ENCODE measurements around the gene USP10. TPM values are rescaled to one million over a fixed set of nuclear protein-coding genes. Genes with fewer than 3 reads are reported as not detected.
A peak's percentile ranks its signal among the peaks of the same experiment; 100 is the strongest.
"Not testable (repeated sequence)": the region's sequence is repeated elsewhere in the genome, so short reads cannot be mapped to it uniquely, and the experiment has no call there.

Gene USP10
- polyA plus RNA-seq, 2 of the 4 experiments (the other 2 are of a cell fraction): 61.5 to 93.5 TPM

- WGBS (ENCODE audit: missing lambda C conversion rate): 72% methylated on average over 6 of the region's 6 CpGs
- Histone ChIP-seq H3K27ac (no peak overlapping the region), H3K4me3 (no peak overlapping the region), H3K4me2 (no peak overlapping the region), H3K9me3 (no peaks in the 10 kb centered on the region), H3K4me1 (no peaks in the 10 kb centered on the region)
- TF ChIP-seq HOXB5 (CRISPR knock-in tag; IDR thresholded peaks at IDR 0.05) (no peak), ESRRA (IDR thresholded peaks at IDR 0.05; ENCODE audit: borderline replicate concordance, low read length) (no peak), MAZ (IDR thresholded peaks at IDR 0.05; ENCODE audit: borderline replicate concordance, low read depth, low read length) (no peak), NR3C1 (IDR thresholded peaks at IDR 0.05) (no peak), CTCF (IDR thresholded peaks at IDR 0.05) (no peak), MAX (IDR thresholded peaks at IDR 0.05) (no peak), CBX8 (IDR thresholded peaks at IDR 0.05) (no peak), CHD2 (IDR thresholded peaks at IDR 0.05; ENCODE audit: low read length, partially characterized antibody) (no peak), TFCP2L1 (CRISPR knock-in tag; IDR thresholded peaks at IDR 0.05) (no peak), BCL3 (IDR thresholded peaks at IDR 0.05) (no peak)
- FAIRE-seq (no peak), DNase-seq (ENCODE audit: low read depth in 1 of 2, low spot score in 1 of 2) (no peak), ATAC-seq (no peak)
- CTCF ChIA-PET: interaction anchor here (0.8 to 4.5 kb wide), 3 partner anchors 21 to 186 kb away, joined by 3 to 27 read pairs (median 4); no protein-coding TSS in a partner anchor
- POLR2A ChIA-PET: no interaction called here
Measured at GRCh38 chr16:84692451-84693214, 7.2 kb upstream of the USP10 start.

GRCh38 chr16:84693869-84694268 lies 5.9 kb upstream of the USP10 start:
- H3K4me3 ChIP-seq; FAIRE-seq; DNase-seq (ENCODE audit: low read depth in 1 of 2, low spot score in 1 of 2); H3K4me1 ChIP-seq; H3K27ac ChIP-seq; POLR2A ChIA-PET; H3K9me3 ChIP-seq; ATAC-seq; H3K4me2 ChIP-seq: not testable (repeated sequence)
- 85% methylated on average over 10 of the region's 10 CpGs for WGBS (ENCODE audit: missing lambda C conversion rate)
- CTCF ChIA-PET: interaction anchor here (1.4 to 4.5 kb wide), 3 partner anchors 22 to 187 kb away, joined by 3 to 27 read pairs (median 3); no protein-coding TSS in a partner anchor

- POLR2A ChIA-PET: no interaction called here
- FAIRE-seq (no peak), ATAC-seq (no peak), DNase-seq (ENCODE audit: low read depth in 1 of 2, low spot score in 1 of 2) (no peak)
- TF ChIP-seq CEBPB (IDR thresholded peaks at IDR 0.05): no peak
- no peak overlapping the region for H3K27ac ChIP-seq
- no peak overlapping the region for H3K4me3 ChIP-seq
- no peaks in the 10 kb centered on the region for H3K9me3 ChIP-seq
- 87% methylated on average over 2 of the region's 2 CpGs for WGBS (ENCODE audit: missing lambda C conversion rate)
- no peak overlapping the region for H3K4me2 ChIP-seq
- CTCF ChIA-PET: interaction anchor here (1.1 to 4.5 kb wide), 8 partner anchors 8 to 187 kb away, joined by 3 to 27 read pairs (median 3); no protein-coding TSS in a partner anchor
- H3K4me1 ChIP-seq: peaks cover 5% of the 10 kb centered on the region; the same call in 1 of the 3 replicates
Measured at GRCh38 chr16:84694980-84695379, 4.8 kb upstream of the USP10 start.

GRCh38 chr16:84699147-84699711 lies 571 bp upstream of the USP10 start:
- DNase-seq (ENCODE audit: low read depth in 1 of 2, low spot score in 1 of 2): peak; percentile 19 to 21
- Histone ChIP-seq H3K9me3 (no peaks in the 10 kb centered on the region), H3K27ac (peak overlapping the region; percentile 95 to 99), H3K4me3 (peak overlapping the region; percentile 100), H3K4me1 (peaks cover 30% of the 10 kb centered on the region), H3K4me2 (peak overlapping the region; percentile 97)
- POLR2A ChIA-PET: no interaction called here
- TF ChIP-seq MAFK (IDR thresholded peaks at IDR 0.05; ENCODE audit: partially characterized antibody) (no peak), EHMT2 (IDR thresholded peaks at IDR 0.05; ENCODE audit: low read depth) (no peak), HOXB13 (CRISPR knock-in tag; IDR thresholded peaks at IDR 0.05; ENCODE audit: low read depth) (no peak), SREBF2 (IDR thresholded peaks at IDR 0.05) (no peak), PHF8 (IDR thresholded peaks at IDR 0.05; ENCODE audit: borderline replicate concordance, low read depth) (peak; percentile 50; the same call in 1 of the 2 replicates), POLR2AphosphoS2 (conservative IDR thresholded peaks at IDR 0.05; ENCODE audit: low read length) (no peak)
- 23% methylated on average over 29 of the region's 29 CpGs for WGBS (ENCODE audit: missing lambda C conversion rate)
- FAIRE-seq: no peak
- peak; percentile 71 to 73 for ATAC-seq
- CTCF ChIA-PET: interaction anchor here (1.2 kb wide), 1 partner anchor 27 kb away, joined by 5 read pairs; no protein-coding TSS in a partner anchor

Measured in A549 (cell line).